KMS-11 (cell line): Measurements from ENCODE around the gene CDC42BPB.

Source experiments
- H2AFZ ChIP-seq: fragments of 200-600 bp; sonication (generic); 2 replicates; pipeline ENCODE4 v1.6.1; 2016; ENCODE audit warnings: antibody characterized with exemption, mixed run types, low read depth
- H3K27ac ChIP-seq: fragments of 200-600 bp; sonication (generic); 2 replicates; pipeline ENCODE4 v1.6.1; 2016; ENCODE audit warnings: mild to moderate bottlenecking, mixed run types
- H3K27me3 ChIP-seq: fragments of 200-600 bp; sonication (generic); 2 replicates; pipeline ENCODE4 v1.6.1; 2017; ENCODE audit warnings: mild to moderate bottlenecking, low read depth, mixed run types, moderate library complexity; ENCODE audit not compliant: insufficient read depth
- H3K36me3 ChIP-seq: fragments of 200-600 bp; sonication (generic); 2 replicates; pipeline ENCODE4 v1.6.1; 2017; ENCODE audit warnings: mild to moderate bottlenecking, mixed run types; ENCODE audit not compliant: insufficient read depth
- H3K4me1 ChIP-seq: fragments of 200-600 bp; sonication (generic); 2 replicates; pipeline ENCODE4 v1.6.1; 2016; ENCODE audit warnings: mild to moderate bottlenecking, low read depth, mixed run types; ENCODE audit not compliant: poor library complexity, severe bottlenecking
- H3K4me2 ChIP-seq: fragments of 200-600 bp; sonication (generic); 2 replicates; pipeline ENCODE4 v1.7.0; 2016; ENCODE audit warnings: mild to moderate bottlenecking, mixed run types
- H3K4me3 ChIP-seq: fragments of 200-600 bp; sonication (generic); IDR thresholded peaks from 2 replicates; pipeline ENCODE4 v1.6.1; 2017; ENCODE audit warnings: low read depth, low read length, mixed read lengths; ENCODE audit not compliant: insufficient read depth
- H3K79me2 ChIP-seq: fragments of 200-600 bp; sonication (generic); 2 replicates; pipeline ENCODE4 v1.6.1; 2016; ENCODE audit warnings: low read depth, mixed run types; ENCODE audit not compliant: insufficient read depth
- H3K9ac ChIP-seq: fragments of 200-600 bp; sonication (generic); 2 replicates; pipeline ENCODE4 v1.6.1; 2016; ENCODE audit warnings: mild to moderate bottlenecking, mixed run types
- H4K20me1 ChIP-seq: fragments of 200-600 bp; sonication (generic); 2 replicates; pipeline ENCODE4 v1.6.1; 2016; ENCODE audit warnings: mild to moderate bottlenecking, mixed run types; ENCODE audit not compliant: insufficient read depth
- CTCF ChIP-seq: fragments of 200-600 bp; sonication (generic); conservative IDR thresholded peaks from 2 replicates; pipeline ENCODE4 v1.6.1; 2017; ENCODE audit warnings: low read depth, mild to moderate bottlenecking, antibody characterized with exemption, low read length, moderate library complexity, mixed read lengths

CDC42BPB gene

DNA sequence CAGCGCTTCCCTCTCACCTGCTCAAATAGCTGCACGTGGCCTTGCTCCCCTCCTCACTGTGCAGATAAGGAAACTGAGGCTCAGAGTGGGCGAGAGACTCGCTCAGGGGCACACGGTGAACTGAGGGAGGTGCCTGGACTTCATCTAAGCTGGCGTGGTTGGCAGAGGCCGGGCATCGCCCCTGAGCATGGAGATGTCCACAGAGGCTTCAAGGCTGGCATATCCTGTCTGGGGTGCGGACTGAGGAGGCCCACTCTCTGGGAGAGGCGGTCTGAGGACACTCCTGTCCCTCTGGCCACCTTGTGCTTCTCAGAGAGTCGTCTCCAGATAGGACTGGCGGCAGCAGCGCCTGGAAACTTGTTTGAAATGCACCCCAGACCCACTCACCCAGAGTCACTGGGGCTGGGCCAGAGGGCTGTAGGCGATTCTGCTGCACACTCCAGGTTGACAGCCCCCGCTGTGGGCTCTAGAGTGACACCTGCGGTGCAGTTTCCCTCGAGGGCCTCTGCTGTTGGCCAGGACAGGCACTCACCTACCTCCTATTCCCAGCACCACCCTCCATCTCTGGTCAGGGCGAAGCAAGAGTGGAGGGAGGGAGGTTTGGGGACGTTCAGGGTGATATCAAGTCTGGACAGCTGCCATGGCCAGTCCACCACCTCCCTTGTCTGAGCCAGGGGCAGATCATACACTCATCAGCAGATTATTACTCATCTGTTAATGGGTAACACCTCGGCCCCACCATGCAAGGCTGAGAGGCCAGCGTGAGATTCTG, 15.4 kb upstream of the CDC42BPB start:
- no peak for TF ChIP-seq CTCF
- Histone ChIP-seq H3K4me3 (no peak overlapping the region), H3K9ac (no peak overlapping the region), H3K27me3 (no peaks in the 10 kb centered on the region), H3K79me2 (no peaks in the 10 kb centered on the region), H3K36me3 (no peaks in the 10 kb centered on the region), H2AFZ (no peak overlapping the region), H3K4me1 (no peaks in the 10 kb centered on the region), H4K20me1 (no peaks in the 10 kb centered on the region), H3K4me2 (no peak overlapping the region), H3K27ac (no peak overlapping the region)

GRCh38 chr14:103071544-103072251, 14.3 kb upstream of the CDC42BPB start:
- Histone ChIP-seq H3K36me3 (no peaks in the 10 kb centered on the region), H3K4me1 (no peaks in the 10 kb centered on the region), H3K4me2 (no peak overlapping the region), H3K27ac (no peak overlapping the region), H3K27me3 (no peaks in the 10 kb centered on the region), H4K20me1 (no peaks in the 10 kb centered on the region), H3K79me2 (no peaks in the 10 kb centered on the region), H2AFZ (no peak overlapping the region), H3K9ac (no peak overlapping the region), H3K4me3 (no peak overlapping the region)
- TF ChIP-seq CTCF, result no peak

DNA sequence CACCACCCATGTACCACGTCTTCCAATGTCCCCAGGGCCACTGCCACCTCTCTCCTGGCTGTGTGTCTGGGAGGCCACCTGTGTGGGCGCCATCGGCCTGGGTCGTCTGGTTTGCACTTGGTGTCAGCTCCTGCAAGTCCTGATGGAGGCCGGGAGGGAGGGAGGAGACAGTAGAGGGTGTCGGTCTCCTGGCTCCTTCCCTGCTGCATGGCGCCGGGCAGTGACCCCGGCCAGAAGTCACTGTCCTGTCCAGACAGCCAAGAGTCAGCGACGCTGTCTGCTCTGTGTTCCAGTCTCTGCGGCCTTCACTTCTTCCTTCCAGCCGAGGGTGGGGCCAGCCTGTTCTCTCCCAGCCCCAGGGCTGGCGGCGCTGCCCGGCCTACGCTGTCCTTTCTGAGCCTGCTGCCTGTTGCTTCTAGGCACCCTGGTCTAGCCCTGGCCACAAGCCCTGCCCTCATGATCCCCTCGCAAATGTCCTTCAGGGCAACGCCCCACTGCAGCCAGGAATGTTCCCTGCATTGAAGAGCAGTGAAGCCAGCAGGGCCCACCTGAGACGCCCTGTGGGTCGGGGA, 13.7 kb upstream of the CDC42BPB start:
- Histone ChIP-seq H3K9ac (no peak overlapping the region), H3K27me3 (no peaks in the 10 kb centered on the region), H3K4me2 (no peak overlapping the region), H4K20me1 (no peaks in the 10 kb centered on the region), H2AFZ (no peak overlapping the region), H3K79me2 (no peaks in the 10 kb centered on the region), H3K4me3 (no peak overlapping the region), H3K36me3 (no peaks in the 10 kb centered on the region), H3K27ac (no peak overlapping the region), H3K4me1 (no peaks in the 10 kb centered on the region)
- no peak for TF ChIP-seq CTCF

- Histone ChIP-seq H3K4me1 (no peaks in the 10 kb centered on the region), H3K4me3 (no peak overlapping the region), H4K20me1 (no peaks in the 10 kb centered on the region), H3K27ac (no peak overlapping the region), H3K9ac (no peak overlapping the region), H3K79me2 (no peaks in the 10 kb centered on the region), H3K36me3 (no peaks in the 10 kb centered on the region), H3K27me3 (no peaks in the 10 kb centered on the region), H3K4me2 (no peak overlapping the region), H2AFZ (no peak overlapping the region)
- no peak for TF ChIP-seq CTCF
Observed at GRCh38 chr14:103070263-103070885, 13.0 kb upstream of the CDC42BPB start.
